Measurements from ENCODE around the gene NBAS. TPM values are rescaled to one million over a fixed set of nuclear protein-coding genes. Genes with fewer than 3 reads are reported as not detected.

NBAS gene
- total and polyA plus RNA-seq, 2 of the 13 experiments (the other 11 are each of a cell fraction or from before 2014, with no cell fraction given), result 33.6 to 58.7 TPM

DNA sequence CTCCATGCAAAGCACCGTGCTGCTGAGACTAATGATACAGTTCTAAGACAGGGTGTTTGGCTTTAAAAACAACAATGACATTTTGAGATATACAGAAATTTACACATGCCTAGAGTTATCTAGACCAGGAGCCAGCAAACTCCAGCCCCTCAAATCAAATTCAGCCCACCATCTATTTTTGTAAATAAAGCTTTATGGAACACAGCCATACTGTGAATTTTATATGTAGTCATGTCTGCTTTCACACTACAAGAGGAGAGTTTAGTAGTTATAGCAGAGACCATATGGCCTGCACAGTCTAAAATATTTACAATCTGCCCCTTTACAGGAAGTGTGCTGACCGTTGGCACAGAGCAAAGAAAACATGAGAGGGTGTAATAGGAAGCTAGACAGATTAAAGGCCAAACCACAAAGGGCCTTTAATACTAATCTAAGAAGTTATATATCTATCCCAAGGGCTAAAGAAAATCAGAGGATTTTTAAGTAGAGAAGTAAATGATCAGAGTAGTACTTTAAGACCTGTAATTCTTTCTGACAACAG, 39.4 kb downstream of the NBAS start (continued):
- TF ChIP-seq, protein P1, sequence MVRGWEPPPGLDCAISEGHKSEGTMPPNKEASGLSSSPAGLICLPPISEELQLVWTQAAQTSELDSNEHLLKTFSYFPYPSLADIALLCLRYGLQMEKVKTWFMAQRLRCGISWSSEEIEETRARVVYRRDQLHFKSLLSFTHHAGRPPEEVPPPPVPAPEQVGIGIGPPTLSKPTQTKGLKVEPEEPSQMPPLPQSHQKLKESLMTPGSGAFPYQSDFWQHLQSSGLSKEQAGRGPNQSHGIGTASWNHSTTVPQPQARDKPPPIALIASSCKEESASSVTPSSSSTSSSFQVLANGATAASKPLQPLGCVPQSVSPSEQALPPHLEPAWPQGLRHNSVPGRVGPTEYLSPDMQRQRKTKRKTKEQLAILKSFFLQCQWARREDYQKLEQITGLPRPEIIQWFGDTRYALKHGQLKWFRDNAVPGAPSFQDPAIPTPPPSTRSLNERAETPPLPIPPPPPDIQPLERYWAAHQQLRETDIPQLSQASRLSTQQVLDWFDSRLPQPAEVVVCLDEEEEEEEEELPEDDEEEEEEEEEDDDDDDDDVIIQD (CRISPR knock-in tag; IDR thresholded peaks at IDR 0.05; ENCODE audit: low read depth), result peak; percentile 79; the same call in 1 of the 2 replicates
- TF ChIP-seq, protein P2, sequence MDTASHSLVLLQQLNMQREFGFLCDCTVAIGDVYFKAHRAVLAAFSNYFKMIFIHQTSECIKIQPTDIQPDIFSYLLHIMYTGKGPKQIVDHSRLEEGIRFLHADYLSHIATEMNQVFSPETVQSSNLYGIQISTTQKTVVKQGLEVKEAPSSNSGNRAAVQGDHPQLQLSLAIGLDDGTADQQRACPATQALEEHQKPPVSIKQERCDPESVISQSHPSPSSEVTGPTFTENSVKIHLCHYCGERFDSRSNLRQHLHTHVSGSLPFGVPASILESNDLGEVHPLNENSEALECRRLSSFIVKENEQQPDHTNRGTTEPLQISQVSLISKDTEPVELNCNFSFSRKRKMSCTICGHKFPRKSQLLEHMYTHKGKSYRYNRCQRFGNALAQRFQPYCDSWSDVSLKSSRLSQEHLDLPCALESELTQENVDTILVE (CRISPR knock-in tag; IDR thresholded peaks at IDR 0.05), result no peak
- TF ChIP-seq, protein P3, sequence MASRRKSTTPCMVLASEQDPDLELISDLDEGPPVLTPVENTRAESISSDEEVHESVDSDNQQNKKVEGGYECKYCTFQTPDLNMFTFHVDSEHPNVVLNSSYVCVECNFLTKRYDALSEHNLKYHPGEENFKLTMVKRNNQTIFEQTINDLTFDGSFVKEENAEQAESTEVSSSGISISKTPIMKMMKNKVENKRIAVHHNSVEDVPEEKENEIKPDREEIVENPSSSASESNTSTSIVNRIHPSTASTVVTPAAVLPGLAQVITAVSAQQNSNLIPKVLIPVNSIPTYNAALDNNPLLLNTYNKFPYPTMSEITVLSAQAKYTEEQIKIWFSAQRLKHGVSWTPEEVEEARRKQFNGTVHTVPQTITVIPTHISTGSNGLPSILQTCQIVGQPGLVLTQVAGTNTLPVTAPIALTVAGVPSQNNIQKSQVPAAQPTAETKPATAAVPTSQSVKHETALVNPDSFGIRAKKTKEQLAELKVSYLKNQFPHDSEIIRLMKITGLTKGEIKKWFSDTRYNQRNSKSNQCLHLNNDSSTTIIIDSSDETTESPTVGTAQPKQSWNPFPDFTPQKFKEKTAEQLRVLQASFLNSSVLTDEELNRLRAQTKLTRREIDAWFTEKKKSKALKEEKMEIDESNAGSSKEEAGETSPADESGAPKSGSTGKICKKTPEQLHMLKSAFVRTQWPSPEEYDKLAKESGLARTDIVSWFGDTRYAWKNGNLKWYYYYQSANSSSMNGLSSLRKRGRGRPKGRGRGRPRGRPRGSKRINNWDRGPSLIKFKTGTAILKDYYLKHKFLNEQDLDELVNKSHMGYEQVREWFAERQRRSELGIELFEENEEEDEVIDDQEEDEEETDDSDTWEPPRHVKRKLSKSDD (CRISPR knock-in tag; IDR thresholded peaks at IDR 0.05; ENCODE audit: low read depth), result no peak
- no peak for TF ChIP-seq ONECUT2 (CRISPR knock-in tag; IDR thresholded peaks at IDR 0.05)
- TF ChIP-seq ZNF33A (CRISPR knock-in tag; IDR thresholded peaks at IDR 0.05; ENCODE audit: borderline replicate concordance), result no peak
- TF ChIP-seq KDM2A (CRISPR knock-in tag; IDR thresholded peaks at IDR 0.05; ENCODE audit: borderline replicate concordance, low read depth), result no peak
- no peak for TF ChIP-seq SNAI1 (CRISPR knock-in tag; IDR thresholded peaks at IDR 0.05; ENCODE audit: borderline replicate concordance)
- TF ChIP-seq NCOR1 (IDR thresholded peaks at IDR 0.05; ENCODE audit: borderline replicate concordance, low read length), result no peak
- TF ChIP-seq ELF1 (CRISPR knock-in tag; IDR thresholded peaks at IDR 0.05), result peak; percentile 46; the same call in 1 of the 2 replicates
- no peak for TF ChIP-seq RARA (CRISPR knock-in tag; IDR thresholded peaks at IDR 0.05)
- TF ChIP-seq SIX4 (CRISPR knock-in tag; IDR thresholded peaks at IDR 0.05), result no peak
- no peak for TF ChIP-seq FOXP1 (IDR thresholded peaks at IDR 0.05)
- TF ChIP-seq FOXP1 (CRISPR knock-in tag; IDR thresholded peaks at IDR 0.05), result no peak
- TF ChIP-seq ZNF761 (CRISPR knock-in tag; conservative IDR thresholded peaks at IDR 0.05), result no peak
- TF ChIP-seq ZZZ3 (CRISPR knock-in tag; IDR thresholded peaks at IDR 0.05; ENCODE audit: borderline replicate concordance), result no peak
- TF ChIP-seq, protein P4, sequence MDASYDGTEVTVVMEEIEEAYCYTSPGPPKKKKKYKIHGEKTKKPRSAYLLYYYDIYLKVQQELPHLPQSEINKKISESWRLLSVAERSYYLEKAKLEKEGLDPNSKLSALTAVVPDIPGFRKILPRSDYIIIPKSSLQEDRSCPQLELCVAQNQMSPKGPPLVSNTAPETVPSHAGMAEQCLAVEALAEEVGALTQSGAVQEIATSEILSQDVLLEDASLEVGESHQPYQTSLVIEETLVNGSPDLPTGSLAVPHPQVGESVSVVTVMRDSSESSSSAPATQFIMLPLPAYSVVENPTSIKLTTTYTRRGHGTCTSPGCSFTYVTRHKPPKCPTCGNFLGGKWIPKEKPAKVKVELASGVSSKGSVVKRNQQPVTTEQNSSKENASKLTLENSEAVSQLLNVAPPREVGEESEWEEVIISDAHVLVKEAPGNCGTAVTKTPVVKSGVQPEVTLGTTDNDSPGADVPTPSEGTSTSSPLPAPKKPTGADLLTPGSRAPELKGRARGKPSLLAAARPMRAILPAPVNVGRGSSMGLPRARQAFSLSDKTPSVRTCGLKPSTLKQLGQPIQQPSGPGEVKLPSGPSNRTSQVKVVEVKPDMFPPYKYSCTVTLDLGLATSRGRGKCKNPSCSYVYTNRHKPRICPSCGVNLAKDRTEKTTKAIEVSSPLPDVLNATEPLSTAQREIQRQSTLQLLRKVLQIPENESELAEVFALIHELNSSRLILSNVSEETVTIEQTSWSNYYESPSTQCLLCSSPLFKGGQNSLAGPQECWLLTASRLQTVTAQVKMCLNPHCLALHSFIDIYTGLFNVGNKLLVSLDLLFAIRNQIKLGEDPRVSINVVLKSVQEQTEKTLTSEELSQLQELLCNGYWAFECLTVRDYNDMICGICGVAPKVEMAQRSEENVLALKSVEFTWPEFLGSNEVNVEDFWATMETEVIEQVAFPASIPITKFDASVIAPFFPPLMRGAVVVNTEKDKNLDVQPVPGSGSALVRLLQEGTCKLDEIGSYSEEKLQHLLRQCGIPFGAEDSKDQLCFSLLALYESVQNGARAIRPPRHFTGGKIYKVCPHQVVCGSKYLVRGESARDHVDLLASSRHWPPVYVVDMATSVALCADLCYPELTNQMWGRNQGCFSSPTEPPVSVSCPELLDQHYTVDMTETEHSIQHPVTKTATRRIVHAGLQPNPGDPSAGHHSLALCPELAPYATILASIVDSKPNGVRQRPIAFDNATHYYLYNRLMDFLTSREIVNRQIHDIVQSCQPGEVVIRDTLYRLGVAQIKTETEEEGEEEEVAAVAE (CRISPR knock-in tag; IDR thresholded peaks at IDR 0.05; ENCODE audit: borderline replicate concordance), result no peak
- no peak for TF ChIP-seq SMAD9 (CRISPR knock-in tag; IDR thresholded peaks at IDR 0.05)
- TF ChIP-seq SAP130 (CRISPR knock-in tag; IDR thresholded peaks at IDR 0.05; ENCODE audit: low read depth), result peak; percentile 33; the same call in 1 of the 2 replicates

Data from HepG2 (cell line).